ENCODE measurements around the gene CCS.

- TF ChIP-seq CTCF (IDR thresholded peaks at IDR 0.05) (no peak), POLR2A (IDR thresholded peaks at IDR 0.05) (no peak)
Observed at GRCh38 chr11:66581261-66581660, 11.7 kb upstream of the CCS start.

Data from vagina (tissue), 2 donors.